Measurements from ENCODE around the gene RBP4.
A peak's percentile ranks its signal among the peaks of the same experiment; 100 is the strongest.

Gene RBP4

DNA sequence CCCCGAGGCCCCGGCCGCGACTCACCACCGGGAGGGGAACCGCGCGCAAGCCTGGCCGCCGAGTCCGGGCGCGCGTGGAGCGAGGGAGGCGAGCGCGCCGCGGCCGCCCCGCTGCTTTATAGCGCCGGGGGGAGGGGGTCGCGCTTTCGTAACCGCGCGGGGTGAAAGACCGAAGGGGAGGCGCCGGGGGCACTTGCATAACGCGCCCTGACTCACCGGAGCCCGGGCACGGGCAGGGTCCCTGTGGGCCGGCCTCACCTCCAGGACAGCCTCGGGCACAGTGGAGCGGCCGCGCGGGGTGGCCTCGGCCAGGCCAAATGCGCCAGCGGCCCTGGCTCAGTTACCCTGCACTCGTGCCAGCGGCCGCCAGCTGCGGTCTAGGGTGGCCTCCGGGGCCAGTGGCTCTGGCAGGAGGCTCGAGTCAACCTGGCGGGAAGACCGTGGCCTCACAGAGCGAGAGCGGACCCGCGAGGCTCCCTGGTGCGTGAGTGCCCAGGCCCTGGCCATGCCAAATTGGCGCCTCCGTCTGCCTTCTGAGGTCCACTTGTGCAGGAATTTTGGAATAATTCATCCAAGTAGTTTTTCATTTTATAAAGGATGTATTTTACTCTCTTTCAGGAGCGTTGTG is at the start of gene RBP4:
TSS of gene RBP4 (minus strand) at position 90 of the 628 bp plus-strand sequence. CDS start 207 bp downstream, outside the sequence.
- peak; percentile 40 for DNase-seq

DNA sequence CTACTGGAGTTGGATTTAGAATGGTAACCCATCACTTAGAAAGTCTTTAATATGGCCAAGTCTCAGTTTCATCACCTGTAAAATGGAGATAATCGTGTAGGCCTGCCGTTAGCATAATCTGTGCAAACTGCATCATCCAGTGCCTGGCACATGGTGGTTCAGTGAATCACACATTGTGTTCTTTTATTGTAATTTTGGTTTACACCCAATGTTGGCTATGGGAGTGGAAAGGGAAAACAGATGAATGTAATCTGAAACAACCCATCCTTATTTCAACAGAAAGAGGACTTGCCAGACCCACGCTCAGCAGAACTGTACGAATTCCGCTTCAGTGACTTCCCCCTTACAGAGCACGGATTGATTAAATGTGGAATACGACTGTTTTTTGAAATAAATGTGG is 38.8 kb upstream of the RBP4 start:
- no peak for DNase-seq

DNA sequence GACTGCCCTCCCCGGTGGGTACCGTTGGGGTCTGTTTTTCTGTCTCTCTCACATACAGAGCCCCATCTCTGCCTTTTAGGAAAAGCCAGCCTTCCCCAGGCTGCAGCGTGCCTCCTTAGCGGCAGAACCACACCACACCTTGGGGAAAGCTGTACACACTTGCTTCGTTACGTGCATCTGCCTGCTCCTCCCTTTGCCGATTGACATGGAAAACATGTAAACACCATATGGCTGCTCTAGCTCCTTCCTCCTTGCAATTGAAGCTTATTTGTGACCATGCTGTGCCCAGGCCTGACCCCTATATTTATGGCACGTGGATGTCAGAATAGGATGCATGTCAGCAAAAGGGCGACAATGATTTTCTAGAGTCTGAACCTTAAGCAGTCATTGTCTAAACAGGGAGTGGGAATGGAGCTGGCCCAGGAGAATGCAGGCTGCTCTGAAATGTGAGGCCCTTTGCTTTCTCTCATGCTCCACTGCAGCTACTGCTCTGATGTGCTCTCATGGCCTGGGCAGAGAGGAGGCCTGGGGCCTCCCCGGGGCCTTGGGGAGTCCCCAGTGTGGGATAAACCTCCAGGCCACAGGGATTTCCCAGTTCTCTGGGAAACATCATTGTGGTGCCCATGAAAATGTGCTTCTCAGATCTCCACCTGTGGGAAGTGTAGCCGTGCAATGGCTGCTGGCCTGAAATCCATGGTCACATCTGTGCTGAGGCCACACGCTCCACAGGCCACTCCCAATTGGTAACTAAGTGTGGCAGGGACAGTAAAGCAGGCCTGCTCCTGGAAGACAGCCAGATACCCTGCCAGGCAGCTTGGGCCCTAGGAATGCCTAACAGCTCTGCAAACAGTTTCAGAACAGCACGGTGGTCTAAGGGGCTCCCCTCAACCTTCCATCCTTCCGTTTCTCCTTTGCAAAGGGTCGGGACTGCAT is 29.9 kb upstream of the RBP4 start:
- no peak for DNase-seq

DNA sequence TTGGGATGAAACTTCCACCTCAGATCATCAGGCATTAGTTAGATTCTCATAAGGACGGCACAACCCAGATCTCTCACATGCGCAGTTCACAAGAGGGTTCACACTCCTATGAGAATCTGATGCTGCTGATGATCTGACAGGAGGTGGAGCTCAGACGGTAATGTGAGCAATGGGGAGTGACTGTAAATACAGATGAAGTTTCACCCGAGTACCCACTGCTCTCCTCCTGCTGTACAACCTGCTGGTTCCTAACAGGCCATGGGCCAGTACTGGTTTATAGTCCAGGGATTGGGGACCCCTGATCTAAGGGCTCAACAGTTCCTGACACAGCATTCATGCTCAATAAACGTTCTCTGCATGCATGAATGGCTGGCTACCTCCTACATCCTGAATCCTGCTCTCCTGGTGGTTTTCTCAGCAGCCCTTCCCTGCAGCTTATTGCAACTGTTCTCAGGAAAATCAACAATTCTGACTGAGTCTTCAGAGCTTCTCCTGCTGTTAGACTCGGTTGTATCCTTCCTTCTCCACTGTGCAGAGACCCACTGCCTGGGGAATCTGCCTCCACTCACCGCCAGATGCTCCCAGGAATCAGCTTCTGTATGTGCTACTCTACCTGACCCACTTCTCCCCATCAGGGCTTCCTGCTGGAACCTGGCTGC is 28.7 kb upstream of the RBP4 start:
- no peak for DNase-seq

DNA sequence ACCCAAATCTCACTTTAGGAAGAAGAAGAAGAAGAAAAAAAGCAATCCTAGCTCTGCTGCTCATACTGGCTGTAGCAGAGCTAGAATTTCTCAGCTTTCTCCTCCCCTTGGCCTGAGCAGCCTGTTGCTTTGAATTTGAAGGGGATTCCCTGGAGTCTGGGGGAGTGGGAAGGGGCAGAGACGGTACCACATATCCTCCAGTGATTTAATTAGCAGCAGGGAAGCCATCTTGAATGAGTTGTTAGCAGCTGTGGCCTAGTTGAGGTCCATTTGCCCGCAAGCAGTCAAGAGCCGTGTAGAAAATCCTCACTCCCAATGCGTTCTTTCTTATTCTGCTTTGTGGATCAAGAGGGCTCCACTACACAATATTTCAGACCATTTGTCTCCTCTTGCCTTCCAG is 27.8 kb upstream of the RBP4 start:
- no peak for DNase-seq

DNA sequence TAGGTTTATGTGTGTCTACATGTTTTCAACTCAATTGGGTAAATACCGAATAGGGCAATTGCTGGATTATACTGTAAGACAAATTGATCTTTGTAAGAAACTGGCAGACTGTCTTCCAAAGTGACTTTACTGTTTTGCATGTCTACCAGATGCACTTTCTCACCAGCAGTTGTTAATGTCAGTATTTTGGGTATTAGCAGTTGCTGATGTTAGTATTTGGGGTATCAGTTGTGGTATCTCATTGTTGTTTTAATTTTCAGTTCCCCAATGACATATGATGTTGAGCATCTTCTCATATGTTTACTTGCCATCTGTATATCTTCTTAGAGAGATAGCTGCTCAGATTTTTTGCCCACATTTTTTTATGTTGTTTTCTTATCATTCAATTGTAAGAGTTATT is 21.9 kb upstream of the RBP4 start:
- DNase-seq: no peak

DNA sequence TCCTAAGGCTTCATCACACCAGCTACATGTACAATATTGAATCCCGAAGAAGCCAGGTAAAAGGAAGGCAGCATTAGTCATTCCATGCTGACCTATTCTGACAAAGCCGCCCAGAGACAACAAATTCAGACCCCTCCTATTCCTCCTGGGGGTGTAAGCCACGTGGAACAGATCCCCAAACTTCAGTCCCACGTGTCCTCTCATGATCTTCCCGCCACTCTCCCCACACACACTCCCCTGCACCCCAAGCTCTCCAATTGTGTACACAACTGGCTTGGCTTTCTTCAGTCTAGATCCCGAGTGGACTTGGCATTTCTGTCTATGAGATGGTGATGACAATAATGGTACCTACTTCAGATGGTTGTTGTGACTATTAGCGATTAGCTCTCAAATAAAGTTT is 19.9 kb upstream of the RBP4 start:
- no peak for DNase-seq

DNA sequence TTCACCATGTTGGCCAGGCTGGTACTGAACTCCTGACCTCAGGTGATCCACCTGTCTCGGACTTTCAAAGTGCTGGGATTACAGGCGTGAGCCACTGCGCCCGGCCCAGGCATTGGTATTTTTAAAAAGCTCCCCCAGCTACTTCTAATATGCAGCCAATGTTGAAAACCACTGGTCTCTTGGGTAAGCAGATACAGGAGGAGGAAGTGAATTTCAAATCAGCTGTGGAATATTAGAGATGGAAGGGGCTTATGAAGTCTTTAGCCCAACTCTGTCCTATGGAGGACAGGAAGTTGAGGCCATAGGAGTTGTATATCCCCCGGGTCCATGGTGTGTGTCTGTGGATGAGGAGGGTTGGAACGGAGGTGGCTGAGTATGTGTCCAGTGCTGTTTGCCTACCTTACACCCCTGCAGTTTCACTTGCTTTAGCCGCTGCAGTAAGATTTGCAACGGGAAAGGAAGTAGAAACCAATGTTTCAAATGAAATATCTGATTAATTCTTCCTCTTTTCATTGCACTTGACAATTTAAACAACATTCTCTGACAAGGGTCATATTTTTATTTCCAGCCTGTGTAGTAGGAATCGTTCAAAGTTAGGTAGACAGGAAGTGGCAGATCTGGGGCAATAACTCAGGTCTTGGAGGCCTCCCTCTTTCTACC is 14.7 kb upstream of the RBP4 start:
- DNase-seq: no peak

DNA sequence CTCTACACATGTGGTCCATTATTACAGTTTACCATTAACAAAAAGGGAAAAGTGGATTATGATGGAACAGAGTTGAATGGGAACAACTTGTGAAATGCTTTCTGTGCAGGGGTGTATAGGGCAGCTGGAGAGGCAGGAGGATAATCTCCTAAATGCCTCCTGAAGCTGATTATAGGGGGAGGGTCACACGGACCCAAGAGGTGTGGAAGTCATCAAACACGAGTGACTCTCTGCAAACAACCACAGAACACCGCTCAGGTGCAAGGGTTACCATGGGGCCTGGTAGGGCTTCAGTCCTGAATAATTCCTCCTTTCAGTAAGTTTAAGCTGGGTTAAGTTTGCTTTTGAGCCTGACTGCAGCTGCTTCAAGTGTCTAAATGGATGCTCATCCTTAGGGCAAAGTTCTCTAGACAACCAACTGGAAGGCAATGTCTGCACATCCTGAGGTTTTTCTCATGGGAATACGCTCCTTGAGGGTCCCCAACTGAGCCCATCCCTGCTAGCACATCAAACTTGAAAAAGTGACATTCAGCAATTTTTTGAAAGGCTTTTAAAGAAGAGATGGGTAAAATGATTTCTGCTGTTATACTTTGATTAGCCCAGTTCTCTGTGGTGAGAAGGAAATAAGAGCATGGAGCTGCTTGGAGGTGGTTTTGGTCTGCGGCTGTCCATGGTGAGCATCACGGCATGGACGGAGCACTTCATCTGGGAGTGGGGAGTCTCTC is 13.2 kb upstream of the RBP4 start:
- DNase-seq: no peak

DNA sequence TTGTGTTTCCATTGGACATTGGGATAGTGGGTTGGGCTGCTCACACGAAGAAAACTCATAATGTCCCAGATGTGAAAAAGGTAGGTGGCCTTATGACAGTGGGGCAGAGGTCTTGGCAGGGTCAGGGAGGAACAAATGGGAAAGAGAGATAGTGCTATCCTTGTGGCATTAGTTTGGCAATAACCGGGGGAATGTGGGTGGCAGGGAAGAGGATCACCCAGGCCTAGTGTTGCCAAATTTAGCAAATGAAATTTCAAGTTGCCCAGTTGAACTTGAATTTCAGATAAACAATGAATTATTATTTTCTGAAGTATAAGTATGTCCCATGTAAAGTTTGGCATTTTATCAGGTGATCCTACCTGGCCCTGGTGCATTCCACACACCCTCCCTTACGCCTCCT is 12.1 kb upstream of the RBP4 start:
- DNase-seq: no peak

DNA sequence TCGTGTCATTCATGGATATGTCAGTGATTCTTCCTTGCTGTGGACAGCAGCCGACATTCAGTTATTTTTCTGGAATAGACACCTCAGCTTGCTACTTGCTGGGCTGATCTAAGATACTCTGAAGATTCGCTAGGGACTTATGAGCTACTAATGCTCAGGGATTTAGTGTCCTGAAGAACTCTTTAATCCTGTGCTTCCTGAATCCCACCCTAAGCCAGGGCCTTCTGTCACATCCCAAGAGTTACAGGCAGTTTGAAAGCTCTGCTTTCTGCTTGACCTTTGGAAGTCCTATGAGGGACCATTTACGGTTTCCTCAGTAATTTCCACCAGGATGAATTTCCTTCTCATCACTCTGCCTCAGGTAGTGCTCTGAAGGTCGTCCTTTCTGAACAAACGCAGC is 11.3 kb upstream of the RBP4 start, which contains the start of gene PDE6C:
TSS of gene PDE6C (plus strand) at position 227 of the 400 bp plus-strand sequence. CDS start 189 bp downstream, outside the sequence.
- DNase-seq: no peak

DNA sequence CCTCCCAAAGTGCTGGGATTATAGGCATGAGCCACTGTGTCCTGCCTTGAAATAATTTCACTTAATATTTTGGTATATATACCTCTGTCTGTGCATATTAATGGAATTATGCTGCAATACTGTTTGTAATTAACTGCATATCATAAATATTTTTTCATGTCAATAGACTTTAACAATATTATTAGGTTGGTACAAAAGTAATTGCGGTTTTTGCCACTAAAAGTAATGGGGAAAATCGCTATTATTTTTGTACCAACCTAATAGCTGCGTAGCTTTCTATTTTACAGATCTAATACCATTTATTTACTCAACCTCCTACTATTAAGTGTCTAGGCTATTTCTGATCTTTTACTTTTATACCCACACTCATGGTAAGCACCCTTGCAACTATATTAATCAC is 7.4 kb upstream of the RBP4 start:
- DNase-seq: no peak

DNA sequence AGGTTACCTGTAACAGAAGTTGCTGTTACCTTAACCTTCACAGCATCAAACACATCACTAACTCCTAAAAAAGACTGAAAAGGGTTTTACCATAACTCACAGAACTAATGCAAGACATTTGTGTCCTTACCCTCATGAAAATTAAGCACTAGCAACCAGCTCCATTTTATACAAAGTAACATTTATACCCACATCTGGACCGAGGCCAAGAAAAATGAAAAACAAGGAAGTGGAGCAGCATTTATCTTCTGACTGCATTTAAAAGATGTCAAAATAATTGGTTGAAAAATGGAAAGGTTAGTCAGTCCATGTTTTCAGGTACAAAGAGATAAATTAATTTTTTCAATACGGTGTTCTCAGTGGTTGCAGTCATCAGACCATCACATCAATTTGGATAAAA is 3.1 kb upstream of the RBP4 start:
- DNase-seq: no peak

DNA sequence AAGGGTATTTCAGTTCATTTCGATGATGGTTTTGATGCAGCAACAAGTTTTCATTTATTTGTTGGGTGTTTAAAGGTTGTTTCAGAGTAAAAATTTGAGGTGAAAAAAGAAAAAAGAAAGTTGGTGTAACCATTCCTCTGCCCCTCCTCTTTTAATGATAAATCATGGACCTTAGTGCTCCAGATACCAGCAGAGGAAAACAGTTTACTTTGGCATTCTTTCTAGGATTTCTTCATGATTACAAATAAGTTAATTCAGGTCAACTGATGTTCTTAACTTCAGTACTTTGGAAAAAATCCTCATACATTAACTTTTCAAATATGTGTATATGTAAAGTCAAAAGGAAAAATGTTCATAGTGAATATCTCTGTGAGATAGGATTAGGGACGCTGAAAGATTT is 2.0 kb upstream of the RBP4 start:
- no peak for DNase-seq

DNA sequence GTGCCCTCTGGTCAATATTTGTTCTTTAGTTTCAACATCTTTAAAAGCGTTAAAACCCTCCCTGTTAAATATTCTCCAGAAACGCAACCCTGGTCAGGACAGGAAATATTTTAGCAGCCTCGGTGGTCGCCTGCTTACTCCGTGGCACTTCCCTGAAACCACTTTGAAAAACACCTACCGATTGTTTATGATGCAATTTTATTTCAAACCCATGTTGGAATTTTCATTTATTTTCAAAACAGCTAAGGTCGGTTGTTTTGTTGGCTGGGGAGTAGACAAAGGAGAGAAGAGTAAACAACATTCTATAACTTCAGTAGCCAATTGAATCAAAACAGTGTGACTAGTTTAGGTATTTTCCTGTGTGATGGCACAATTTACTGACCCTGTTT is 733 bp upstream of the RBP4 start:
- DNase-seq: no peak

DNA sequence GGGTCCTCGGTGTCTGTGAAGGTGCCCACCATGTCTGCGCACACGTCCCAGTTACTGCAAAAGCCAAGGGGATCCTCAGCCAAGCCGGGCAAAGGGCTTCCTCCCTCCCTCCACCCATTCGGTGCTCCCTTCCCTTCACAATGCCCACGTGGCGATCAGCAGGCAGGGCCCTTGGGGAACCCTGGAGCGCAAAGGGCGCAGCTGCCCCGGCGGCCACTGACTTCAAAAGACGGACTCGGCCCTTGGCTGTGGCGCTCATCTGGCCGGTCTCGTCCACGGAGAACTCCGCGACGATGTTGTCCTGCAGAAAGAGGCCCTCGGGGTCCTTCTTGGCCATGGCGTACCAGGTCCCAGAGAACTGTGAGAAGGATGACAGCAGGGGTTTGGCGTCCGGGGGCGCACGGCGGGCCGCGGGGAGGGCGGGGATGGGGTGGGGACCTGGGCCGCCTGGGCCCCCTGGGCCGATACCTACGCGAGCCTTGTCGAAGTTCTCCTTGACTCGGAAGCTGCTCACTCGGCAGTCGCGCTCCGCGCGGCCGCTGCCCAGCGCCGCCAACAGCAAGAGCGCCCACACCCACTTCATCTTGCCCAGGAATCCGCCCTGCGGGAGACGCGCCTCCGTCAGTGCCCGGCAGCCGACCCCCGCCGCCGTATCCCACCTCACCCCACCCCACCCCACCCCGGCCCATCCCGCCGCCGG is 439 bp downstream of the RBP4 start:
- DNase-seq: peak; percentile 62

DNA sequence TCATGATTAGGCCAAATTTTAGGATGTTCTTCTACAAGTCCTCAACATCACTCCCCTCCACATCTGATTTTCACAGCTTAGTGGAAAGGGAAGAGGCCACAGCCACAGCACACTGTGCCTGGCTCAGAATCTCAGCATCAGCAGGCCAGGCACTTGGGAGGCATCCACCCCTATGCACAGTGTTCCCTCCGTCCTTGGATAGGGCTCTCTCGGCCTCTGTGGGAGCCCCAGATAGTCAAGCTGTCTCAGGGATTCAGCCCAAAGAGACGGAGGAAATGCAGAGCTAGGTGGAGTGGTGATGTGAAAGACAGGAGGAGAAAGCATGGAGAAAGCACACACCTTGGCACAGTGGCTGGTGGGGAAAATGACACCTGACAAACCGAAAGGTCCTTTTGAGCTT is 1.3 kb downstream of the RBP4 start:
- DNase-seq: no peak

DNA sequence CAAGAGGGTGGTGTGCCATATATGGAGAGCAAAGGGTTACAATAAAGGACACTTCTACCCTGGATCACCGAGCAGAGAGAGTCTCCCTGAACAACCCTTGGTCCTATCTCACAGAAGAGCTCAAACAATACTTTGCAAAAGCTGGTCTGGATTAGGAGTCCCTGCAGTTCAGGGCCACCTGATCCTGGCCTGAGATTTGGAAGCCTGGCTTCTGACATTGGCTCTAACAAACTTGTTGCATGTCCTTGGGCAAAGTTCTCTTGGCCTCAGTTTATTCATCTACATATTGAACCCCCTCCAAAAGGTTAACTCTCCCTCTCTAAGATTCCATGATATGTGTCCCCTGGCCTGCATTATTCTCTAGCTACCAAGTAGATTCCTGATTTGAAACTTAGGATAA is 1.7 kb downstream of the RBP4 start:
- DNase-seq: no peak

DNA sequence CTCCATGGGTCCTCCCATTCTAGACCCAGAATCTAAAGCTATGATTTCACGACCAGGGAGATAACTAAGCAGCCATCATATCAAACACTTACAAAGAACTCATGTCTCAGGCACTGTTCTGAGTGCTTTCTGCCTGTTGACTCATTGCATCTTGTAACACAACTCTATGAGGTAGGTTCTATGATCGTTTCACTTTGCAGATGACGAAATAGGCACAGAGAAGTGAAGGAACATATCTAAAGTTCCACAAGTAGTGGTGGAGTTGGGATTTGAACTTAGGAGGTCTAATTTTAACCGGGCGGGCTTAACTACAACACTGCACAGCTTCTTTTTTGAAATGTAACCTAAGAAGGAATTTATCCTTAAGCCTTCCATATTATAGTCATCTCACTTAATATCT is 2.9 kb downstream of the RBP4 start:
- DNase-seq: no peak

DNA sequence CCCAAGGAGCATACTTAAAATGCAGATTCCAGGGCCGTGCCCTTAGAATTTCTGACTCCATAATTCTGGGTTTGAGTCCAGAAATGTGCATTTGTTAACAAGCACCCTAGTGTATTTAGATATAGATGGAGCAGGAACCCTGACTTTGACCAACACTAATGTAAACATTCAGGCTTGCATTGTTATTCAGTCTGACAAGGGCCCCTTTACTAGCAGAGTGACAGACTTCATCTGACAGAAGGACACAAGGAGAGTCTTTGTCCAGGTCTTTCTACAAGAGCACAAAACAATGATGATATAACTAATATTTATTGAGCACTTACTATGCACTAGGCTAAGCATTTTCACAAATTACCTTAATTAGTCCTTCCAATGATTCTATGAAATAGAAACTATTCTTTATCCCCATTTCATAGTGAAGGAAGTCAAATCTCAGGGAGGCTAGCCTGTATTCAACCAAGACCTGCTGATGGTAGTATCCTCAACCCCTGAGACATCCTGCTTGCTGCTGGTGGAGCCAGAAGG is 3.9 kb downstream of the RBP4 start:
- DNase-seq: no peak

DNA sequence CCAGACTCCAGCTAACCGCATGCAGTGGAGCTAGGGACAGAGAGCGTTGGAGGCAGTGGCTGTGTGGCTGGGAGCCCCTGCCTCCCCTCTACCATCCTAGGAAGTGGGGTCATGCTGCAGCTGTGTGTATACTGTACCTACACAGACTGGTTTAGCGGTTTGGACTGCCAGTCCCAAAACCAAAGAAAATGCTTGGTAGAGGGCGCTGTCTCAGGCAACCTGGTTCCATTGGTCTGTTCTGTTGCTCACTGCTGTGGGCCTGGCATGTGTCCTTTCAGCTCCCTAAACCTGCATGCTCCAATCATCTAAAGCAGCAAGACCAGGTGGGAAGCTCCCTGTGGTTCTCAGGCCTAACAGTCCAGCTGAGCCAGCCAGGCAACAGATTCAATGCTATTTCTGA is 4.5 kb downstream of the RBP4 start:
- no peak for DNase-seq
